IPS DF 4.7 (cell line): ENCODE data around the gene FKBP10.
"Not testable (repeated sequence)": the region's sequence is repeated elsewhere in the genome, so short reads cannot be mapped to it uniquely, and the experiment has no call there.

ENCODE experiments used
- DNase-seq: peaks from one replicate; pipeline ENCODE4 v3.0.0-alpha.2; 2013; ENCODE audit warnings: low spot score; ENCODE audit errors: extremely low read depth

Gene FKBP10

GRCh38 chr17:41837761-41838538 lies 25.1 kb downstream of the FKBP10 start, which contains the start of gene KLHL10:
Gene KLHL10, plus strand, starts transcription at chr17:41837825. Its CDS starts 108 bp downstream, at chr17:41837933.
- DNase-seq, result no peak

GRCh38 chr17:41839448-41839847 lies 26.6 kb downstream of the FKBP10 start:
- not testable (repeated sequence) for DNase-seq

GRCh38 chr17:41840781-41841180 lies 28.0 kb downstream of the FKBP10 start:
- DNase-seq, result not testable (repeated sequence)

GRCh38 chr17:41844971-41845370 lies 32.2 kb downstream of the FKBP10 start:
- no peak for DNase-seq

- DNase-seq, result no peak
Observed at GRCh38 chr17:41848788-41849187, 36.0 kb downstream of the FKBP10 start.

GRCh38 chr17:41849251-41849990 lies 36.6 kb downstream of the FKBP10 start:
- no peak for DNase-seq

GRCh38 chr17:41851382-41851781 lies 38.6 kb downstream of the FKBP10 start:
- not testable (repeated sequence) for DNase-seq

GRCh38 chr17:41860254-41860931 lies 47.6 kb downstream of the FKBP10 start:
- DNase-seq, result no peak

- no peak for DNase-seq
Observed at GRCh38 chr17:41863074-41863848, 50.5 kb downstream of the FKBP10 start.

- DNase-seq, result no peak
Observed at GRCh38 chr17:41864498-41864835, 51.7 kb downstream of the FKBP10 start.

- peak; percentile 49 for DNase-seq
Observed at GRCh38 chr17:41864836-41865595, 52.2 kb downstream of the FKBP10 start, which contains the start of gene KLHL11. Gene KLHL11, minus strand, starts transcription at chr17:41865423. Its CDS starts 53 bp downstream, at chr17:41865370.

- no peak for DNase-seq
Observed at GRCh38 chr17:41865596-41865893, 52.7 kb downstream of the FKBP10 start.

- no peak for DNase-seq
Observed at GRCh38 chr17:41868568-41868967, 55.8 kb downstream of the FKBP10 start.

GRCh38 chr17:41869426-41869825 lies 56.6 kb downstream of the FKBP10 start:
- DNase-seq, result no peak

- DNase-seq, result no peak
Observed at GRCh38 chr17:41870097-41870496, 57.3 kb downstream of the FKBP10 start.

- DNase-seq, result no peak
Observed at GRCh38 chr17:41870627-41871026, 57.8 kb downstream of the FKBP10 start.

GRCh38 chr17:41871789-41872188 lies 59.0 kb downstream of the FKBP10 start:
- DNase-seq, result no peak
